ENCODE results near the gene REEP2.
"Not testable (repeated sequence)": the region's sequence is repeated elsewhere in the genome, so short reads cannot be mapped to it uniquely, and the experiment has no call there.

REEP2 gene

DNA sequence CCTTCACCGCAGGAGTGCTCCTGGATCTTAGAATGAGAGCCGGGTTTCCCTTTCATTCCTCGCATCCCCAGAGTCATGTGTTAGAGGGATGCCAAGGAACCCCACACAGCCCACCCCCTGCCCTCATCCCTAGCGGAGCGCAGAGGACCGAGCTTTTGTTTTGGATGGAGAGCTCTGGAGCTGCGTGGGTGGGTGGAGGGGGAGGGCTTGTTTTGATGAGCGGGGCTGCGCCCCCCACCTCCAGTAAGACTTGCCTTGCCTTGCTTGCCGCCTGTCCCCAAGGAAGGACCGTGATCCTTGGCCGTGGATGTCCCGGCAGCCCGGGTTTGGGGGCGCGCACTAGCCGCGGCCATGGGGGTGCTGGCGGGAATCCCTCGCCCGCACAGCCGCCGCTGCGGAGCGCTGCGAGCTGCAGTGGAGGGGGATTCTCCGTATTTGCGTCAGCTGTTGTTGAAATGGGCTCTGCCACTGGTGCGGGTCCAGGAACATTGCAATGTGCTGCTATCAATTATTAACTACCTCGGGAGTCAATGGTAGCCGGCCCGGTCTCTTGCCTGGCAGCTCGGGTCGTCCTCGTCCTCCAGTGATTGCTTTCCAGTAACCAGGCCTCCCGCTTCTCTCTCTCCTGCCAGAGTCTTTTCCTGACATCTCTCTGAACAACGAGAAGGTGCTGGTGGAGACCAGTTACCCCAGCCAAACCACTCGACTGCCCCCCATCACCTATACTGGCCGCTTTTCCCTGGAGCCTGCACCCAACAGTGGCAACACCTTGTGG lies 27.5 kb downstream of the REEP2 start:
- no peak for FAIRE-seq

DNA sequence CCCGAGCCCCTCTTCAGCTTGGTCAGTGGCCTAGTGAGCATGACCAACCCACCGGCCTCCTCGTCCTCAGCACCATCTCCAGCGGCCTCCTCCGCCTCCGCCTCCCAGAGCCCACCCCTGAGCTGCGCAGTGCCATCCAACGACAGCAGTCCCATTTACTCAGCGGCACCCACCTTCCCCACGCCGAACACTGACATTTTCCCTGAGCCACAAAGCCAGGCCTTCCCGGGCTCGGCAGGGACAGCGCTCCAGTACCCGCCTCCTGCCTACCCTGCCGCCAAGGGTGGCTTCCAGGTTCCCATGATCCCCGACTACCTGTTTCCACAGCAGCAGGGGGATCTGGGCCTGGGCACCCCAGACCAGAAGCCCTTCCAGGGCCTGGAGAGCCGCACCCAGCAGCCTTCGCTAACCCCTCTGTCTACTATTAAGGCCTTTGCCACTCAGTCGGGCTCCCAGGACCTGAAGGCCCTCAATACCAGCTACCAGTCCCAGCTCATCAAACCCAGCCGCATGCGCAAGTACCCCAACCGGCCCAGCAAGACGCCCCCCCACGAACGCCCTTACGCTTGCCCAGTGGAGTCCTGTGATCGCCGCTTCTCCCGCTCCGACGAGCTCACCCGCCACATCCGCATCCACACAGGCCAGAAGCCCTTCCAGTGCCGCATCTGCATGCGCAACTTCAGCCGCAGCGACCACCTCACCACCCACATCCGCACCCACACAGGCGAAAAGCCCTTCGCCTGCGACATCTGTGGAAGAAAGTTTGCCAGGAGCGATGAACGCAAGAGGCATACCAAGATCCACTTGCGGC lies 28.2 kb downstream of the REEP2 start:
- no peak for FAIRE-seq

DNA sequence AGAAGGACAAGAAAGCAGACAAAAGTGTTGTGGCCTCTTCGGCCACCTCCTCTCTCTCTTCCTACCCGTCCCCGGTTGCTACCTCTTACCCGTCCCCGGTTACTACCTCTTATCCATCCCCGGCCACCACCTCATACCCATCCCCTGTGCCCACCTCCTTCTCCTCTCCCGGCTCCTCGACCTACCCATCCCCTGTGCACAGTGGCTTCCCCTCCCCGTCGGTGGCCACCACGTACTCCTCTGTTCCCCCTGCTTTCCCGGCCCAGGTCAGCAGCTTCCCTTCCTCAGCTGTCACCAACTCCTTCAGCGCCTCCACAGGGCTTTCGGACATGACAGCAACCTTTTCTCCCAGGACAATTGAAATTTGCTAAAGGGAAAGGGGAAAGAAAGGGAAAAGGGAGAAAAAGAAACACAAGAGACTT lies 28.9 kb downstream of the REEP2 start:
- FAIRE-seq, result no peak

DNA sequence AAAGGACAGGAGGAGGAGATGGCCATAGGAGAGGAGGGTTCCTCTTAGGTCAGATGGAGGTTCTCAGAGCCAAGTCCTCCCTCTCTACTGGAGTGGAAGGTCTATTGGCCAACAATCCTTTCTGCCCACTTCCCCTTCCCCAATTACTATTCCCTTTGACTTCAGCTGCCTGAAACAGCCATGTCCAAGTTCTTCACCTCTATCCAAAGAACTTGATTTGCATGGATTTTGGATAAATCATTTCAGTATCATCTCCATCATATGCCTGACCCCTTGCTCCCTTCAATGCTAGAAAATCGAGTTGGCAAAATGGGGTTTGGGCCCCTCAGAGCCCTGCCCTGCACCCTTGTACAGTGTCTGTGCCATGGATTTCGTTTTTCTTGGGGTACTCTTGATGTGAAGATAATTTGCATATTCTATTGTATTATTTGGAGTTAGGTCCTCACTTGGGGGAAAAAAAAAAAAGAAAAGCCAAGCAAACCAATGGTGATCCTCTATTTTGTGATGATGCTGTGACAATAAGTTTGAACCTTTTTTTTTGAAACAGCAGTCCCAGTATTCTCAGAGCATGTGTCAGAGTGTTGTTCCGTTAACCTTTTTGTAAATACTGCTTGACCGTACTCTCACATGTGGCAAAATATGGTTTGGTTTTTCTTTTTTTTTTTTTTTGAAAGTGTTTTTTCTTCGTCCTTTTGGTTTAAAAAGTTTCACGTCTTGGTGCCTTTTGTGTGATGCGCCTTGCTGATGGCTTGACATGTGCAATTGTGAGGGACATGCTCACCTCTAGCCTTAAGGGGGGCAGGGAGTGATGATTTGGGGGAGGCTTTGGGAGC lies 29.5 kb downstream of the REEP2 start:
- FAIRE-seq, result no peak

DNA sequence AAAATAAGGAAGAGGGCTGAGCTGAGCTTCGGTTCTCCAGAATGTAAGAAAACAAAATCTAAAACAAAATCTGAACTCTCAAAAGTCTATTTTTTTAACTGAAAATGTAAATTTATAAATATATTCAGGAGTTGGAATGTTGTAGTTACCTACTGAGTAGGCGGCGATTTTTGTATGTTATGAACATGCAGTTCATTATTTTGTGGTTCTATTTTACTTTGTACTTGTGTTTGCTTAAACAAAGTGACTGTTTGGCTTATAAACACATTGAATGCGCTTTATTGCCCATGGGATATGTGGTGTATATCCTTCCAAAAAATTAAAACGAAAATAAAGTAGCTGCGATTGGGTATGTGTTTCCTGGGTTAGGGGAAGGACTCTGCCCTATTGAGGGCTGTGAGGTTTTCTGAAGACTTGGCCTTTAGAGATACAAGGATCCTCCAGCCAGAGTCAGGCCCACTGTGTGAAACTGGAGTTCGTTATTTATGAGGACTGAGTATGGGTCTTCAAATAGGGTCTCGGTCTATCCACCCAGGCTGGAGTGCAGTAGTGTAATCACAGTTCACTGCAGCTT lies 30.2 kb downstream of the REEP2 start:
- FAIRE-seq, result no peak

DNA sequence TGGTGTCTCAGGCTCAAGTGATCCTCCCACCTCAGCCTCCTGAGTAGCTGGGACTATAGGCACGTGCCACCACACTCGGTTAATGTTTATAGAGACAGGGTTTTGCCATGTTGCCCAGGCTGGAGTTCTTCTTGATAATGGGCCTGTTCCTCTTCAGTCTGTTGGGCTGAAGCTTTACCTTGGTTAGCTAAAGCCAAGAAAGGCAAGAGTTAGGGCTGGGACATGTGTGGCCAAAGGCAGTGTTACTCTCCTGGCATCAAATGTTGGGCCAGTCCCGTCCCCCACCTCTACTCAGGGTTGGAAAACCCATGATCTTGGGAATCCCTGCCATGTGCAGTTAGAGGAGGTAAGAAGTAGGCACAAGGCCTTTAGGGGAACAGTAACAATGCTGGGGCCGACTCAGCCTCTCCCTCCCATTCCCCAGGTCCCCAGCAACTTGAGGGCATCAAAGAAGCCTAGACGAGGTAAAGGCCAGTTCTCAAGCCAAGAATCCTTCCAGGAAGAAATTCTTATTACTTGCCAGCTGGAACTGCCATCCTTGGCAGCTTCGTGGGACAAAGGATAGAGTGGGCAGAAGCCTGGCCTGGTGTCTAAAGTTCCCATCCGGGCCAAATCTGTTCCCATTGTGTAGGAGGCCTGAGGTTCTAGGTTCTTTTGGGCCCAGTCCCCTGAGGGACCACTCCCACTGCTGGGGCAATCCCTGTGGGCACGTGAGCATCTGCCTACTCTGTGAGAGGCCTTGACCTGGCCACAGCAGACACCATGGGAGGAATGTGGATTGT lies 30.9 kb downstream of the REEP2 start:
- FAIRE-seq, result no peak

DNA sequence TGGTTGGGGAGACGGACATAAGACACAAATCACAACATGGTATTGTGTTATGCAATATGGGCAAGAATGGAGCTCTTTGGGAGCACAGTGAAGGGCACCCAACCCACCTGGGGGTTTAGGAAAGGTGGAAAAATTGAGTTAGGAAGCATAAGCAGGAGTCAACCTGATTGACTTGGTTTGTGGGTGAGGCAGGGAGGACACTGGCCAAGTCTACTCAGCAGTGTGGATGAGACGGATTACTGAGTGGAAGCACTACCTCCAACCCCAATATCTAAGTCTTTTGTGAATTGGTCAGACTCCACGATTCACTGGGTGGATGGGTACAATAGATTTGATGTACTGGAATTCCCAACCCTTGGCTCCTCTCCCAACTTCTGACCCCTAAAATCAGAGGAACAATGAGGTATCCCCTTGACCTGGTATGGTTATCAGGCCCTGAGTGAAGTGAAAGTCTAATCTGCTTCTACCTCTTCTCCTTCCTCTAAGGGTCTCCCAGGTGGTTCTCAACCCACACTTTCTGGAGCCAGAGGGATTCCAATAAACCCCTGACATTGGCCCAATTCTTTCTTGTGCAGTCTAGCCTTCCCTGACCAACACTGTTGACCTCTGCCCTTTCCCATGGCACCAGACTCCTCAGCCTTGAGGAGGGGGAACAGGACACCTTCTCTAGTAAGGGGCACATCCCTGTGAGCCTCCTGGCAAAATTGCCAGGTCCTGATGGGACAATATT lies 31.6 kb downstream of the REEP2 start:
- no peak for FAIRE-seq

DNA sequence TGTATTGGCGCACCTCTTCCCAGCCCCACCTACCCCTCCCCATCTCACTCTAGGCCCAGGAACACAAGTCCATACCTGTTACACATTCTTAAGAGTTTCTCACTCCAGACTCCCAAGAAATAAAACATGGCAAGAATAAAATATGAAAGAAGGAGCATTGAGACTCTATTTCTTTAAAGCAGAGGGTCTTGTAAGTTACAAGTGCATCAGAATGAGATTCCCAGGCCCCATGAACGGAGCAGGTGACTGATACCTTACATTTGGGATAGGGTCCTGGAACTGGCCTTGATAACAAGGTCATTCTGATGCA lies 32.1 kb downstream of the REEP2 start:
- FAIRE-seq, result no peak

DNA sequence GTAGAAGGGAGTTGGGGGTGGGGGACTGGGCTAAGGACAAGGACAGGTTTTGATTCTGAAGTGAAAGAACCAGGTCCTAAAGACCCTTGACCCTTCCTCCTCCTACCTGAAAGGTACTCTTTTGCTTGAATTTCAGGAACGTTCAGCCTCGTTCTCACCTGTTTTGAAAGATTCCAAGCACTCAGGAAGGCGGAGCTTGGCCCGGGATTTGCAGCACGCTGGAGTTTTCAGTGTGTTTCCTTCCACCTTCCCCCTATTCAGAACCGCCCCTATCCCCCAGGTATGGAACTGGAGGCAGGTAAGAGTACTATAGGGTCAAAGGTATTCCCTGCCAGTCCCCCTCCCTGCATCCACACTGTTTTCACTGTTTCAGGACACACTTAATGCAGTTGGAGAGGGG lies 33.5 kb downstream of the REEP2 start:
- FAIRE-seq, result no peak

DNA sequence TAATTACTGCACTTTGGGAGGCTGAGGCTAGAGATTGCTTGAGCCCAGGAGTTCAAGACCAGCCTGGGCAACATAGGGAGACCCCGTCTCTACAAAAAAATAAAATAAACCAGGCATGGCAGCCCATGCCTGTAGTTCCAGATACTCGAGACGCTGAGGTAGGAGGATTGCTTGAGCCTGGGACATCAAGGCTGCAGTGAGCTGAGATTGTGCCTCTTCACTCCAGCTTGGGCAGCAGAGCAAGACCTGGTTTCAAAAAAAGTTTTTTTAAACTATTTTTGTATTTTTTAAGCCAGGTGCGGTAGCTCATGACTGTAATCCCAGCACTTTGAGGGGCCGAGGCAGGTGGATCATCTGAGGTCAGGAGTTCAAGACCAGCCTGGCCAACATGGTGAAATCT lies 34.3 kb downstream of the REEP2 start:
- FAIRE-seq, result not testable (repeated sequence)

DNA sequence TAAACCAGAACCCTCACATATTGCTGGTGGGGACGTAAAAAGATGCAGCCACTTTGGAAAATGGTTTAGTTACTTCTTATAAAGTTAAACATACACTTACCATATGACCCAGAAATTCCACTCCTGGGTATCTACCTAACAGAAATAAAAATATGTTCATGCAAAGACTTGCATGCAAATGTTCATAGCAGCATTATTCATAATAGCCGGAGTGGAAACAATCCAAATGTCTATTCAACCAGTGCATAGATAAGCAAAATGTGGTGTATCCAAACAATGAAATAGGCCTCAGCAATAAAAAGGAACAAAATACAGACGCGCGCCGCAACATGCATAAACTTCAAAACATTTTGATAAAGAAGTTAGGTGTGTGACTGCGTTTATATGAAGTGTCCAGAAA lies 38.1 kb downstream of the REEP2 start:
- no peak for FAIRE-seq

DNA sequence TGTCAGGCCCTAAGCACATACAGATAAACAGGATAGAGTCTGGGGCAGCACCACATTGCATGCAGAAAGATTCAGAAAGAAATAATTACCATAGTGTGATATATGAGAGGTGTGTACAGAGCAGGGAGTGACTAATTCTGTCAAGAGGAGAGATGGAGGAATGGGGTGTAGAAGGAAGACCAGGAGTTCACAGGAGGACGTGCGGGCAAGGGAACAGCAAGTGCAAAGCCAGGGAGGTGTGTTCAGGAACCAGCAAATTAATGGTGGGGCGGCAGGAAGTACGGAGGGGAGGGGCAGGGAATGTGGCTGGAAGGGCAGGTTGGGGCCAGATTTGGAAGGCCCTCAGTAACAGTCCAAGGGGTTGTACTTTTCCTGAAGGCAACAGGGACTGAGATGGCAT lies 43.8 kb downstream of the REEP2 start:
- FAIRE-seq, result no peak

DNA sequence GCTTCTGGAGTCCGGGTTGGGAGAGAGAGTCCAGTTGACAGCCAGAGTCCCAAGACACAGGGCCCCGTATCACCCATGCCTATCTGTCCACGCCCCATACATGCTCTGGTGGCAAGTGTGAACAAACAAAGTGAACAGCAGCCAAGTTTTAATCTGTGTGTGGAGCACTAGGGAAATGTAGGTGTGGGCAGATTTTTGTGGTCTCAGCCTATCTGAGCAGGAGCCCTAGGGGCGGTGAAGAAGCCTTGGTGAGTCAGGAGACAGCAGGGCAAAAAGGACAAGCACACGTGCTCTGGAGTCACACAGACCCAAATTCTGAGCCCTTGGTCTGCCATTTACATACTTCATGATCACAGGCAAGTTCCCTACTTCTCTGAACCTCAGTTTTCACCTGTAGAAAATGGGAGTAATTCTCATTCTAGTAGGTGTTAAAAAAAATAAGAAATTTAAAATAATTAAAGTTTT lies 49.7 kb downstream of the REEP2 start:
- FAIRE-seq, result no peak

DNA sequence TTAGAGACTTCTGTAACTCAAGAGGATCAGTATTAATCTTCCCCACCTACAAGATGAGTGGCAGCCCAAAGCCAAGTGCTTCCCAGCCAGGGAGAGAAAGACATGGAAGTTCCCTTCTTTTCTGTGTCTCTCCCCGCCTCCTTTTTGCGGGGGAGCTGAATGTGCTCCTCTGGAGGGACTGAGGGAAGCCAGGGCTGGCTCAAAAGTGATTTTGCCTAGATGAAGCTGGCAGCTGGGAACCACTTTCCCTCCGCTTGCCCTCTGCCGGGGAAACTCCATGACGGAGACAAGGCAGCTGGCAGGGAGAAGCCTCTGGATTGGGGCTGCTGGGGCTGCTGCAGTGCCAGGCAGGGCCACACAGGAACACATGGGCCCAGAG lies 50.8 kb downstream of the REEP2 start:
- no peak for FAIRE-seq

DNA sequence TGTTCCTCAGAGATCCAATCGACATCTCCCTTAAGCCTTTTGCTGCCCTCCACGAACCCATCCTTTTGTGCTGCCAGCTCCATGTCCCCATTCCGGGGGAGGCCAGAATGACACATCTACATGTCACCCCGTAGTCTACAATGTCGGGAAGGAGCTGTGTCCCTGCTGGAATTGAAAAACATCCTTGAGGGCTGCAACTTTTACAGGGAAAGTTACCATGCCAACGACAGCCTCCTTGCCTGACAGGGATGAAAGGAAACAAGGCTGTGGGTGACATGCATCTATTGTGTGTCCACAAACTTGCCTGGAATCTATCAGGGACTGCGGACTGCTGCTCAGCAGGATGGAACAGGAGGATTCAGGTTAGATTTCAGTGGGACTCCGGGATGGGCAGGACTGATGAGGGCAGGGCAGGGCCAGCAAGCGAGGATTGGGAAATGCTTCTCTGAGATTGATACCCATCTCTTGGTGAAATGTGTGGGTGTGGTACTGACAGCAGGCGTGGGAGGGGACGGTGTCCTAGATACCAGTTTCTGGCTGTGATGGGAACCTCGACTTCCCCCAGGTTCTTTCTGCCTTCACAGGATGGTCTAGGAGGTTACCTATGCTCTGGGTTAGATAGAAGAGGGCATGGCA lies 51.9 kb downstream of the REEP2 start:
- FAIRE-seq, result no peak

DNA sequence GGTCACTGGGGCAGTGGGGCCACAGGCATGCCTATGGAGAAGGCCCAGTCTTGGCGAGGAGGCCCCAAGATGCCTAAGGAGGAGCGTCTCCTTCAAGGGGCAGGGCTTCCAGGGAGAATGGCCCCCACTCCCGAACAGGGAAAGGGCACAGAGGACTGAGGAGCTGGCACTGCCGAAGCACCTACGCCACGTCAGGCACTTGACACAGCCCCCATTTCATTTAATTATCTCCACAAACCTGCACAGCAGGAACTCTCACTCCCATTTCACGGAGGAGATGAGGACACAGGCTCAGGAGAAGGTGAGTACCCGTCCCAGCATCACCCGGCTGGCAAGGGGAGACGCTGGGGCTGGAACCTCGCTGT lies 52.4 kb downstream of the REEP2 start:
- FAIRE-seq, result no peak

DNA sequence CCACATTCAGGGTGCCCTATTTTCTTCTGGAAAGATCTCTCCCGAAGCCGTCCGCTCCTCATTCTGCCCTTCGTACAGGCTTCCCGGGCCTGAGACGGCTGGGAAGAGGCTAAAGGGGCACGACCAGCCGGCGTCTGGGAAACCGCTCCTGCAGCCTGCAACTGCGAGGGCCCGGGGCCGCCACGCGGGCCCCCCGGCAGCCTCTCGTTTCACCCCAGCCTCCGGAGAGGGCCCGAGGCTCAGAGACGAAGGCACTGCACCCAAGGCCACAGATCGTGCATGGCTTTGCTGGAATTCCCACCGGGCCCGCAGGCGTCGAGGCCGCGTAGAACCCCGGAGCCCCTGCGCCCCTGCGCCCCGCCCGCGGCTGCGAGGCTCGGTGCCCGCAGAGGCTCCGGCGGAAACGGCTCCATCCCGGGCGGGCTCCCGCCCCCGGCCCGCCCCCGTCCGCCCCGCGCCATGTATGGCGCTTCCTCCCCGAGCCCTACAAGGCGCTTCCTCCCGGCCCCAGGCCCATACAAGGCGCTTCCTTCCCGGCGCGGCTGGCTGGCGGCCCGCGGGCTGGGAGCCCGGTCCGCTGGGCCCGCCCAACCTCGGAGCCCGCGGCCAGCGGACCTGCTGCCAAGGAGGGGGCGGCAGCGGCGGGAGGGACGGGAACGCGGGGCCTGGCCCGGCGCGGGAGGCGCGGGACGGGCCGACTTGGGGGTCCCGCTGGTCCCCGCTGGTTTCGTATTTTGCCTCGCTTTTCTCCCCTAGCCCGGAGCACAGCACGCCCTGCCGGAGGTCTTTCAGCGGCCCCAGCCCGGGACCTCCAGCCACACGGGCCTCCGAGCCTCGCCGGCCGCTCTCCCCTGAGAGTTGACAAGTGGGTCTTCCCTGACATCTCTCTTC lies 53.1 kb downstream of the REEP2 start:
- no peak for FAIRE-seq

DNA sequence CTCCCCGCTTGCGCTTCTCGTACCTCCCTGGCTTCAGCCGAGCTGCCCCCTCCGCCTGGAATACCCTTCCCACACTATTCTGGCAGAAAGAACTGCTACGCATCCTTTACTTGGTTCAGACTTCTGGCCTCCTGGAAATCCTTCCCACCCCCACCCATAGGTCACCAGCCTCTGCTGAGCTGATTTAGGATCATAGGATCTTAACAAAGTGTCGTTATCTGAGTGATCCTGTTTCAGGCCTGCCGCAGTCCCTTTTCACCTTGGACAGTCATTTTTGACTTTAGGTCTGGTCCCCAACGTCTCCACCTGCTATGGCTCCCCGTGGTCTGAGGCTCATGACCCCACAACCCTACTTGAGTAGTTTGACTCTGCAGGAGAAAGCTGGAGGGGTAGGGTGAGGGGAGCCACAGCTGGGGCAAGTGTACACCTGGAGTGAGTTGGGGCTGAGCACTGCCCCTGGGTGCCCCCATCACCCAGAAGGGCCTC lies 53.7 kb downstream of the REEP2 start:
- FAIRE-seq, result no peak

DNA sequence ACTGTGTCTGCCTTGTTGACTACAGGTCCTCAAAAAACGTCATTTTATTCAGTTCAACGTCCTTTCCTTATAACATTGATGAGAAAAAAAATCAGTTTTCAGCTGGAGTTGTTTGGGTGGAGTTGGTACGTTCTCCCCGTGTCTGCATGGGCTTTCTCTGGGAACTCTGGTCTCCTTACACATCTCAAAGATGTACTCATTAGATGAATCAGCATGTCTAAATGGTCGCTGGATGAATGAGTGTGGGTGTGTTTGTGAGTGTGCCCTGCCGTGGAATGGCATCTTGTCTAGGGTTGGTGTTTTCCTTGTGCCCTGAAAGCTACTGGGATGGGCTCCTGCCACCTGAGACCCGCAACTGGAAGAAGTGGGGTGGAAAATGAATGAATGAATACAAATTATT lies 56.5 kb downstream of the REEP2 start:
- FAIRE-seq, result no peak
